Stimulated activated naive CD8-positive, alpha-beta T cell treated with anti-CD3 and anti-CD28 coated beads, Interleukin-15, amount 100 ng/mL, for 72 hours (primary cell): ENCODE measurements around the gene LRP1B.
"Not testable (repeated sequence)": the region's sequence is repeated elsewhere in the genome, so short reads cannot be mapped to it uniquely, and the experiment has no call there.

ENCODE experiments used
- ATAC-seq: fragments of 150-1000 bp; cut with Tn5 transposase; 2 replicates; pipeline ENCODE4 v1.10.0; 2021; ENCODE audit warnings: mild to moderate bottlenecking, moderate library complexity
- DNase-seq, 2 donors: peaks; one replicate each; pipeline ENCODE4 v3.0.0; 2021 to 2022
- H3K27ac Mint-ChIP-seq, 2 donors: one replicate each; pipeline ENCODE4 v1.8.0; 2022; ENCODE audit warnings: mild to moderate bottlenecking in 2 of 2, mixed read lengths in 2 of 2, moderate library complexity in 2 of 2
- H3K27me3 Mint-ChIP-seq: one replicate; pipeline ENCODE4 v1.8.0; 2022; ENCODE audit warnings: mixed read lengths
- H3K4me1 Mint-ChIP-seq: one replicate; pipeline ENCODE4 v1.8.0; 2022; ENCODE audit warnings: mild to moderate bottlenecking, mixed read lengths
- H3K4me3 Mint-ChIP-seq, 2 donors: one replicate each; pipeline ENCODE4 v1.8.0; 2022; ENCODE audit warnings: mild to moderate bottlenecking in 2 of 2, mixed read lengths in 2 of 2, moderate library complexity in 1 of 2
- H3K9me3 Mint-ChIP-seq, 2 donors: one replicate each; pipeline ENCODE4 v1.8.0; 2022; ENCODE audit warnings: mixed read lengths in 2 of 2

Gene LRP1B

GRCh38 chr2:142130111-142131009 lies 456 bp downstream of the LRP1B start:
- H3K27ac Mint-ChIP-seq: peak overlapping the region in 1 of 2 donors; percentile 42
- no peaks in the 10 kb centered on the region for H3K9me3 Mint-ChIP-seq
- H3K4me1 Mint-ChIP-seq: peaks cover 15% of the 10 kb centered on the region
- ATAC-seq: no peak
- H3K4me3 Mint-ChIP-seq: peak overlapping the region; percentile 72 to 76
- no peak for DNase-seq
- H3K27me3 Mint-ChIP-seq: peaks cover 36% of the 10 kb centered on the region

- Mint-ChIP-seq H3K9me3 (no peaks in the 10 kb centered on the region), H3K27ac (no peak overlapping the region), H3K27me3 (peaks cover 36% of the 10 kb centered on the region), H3K4me3 (no peak overlapping the region), H3K4me1 (peaks cover 15% of the 10 kb centered on the region)
- ATAC-seq: no peak
- no peak for DNase-seq
Measured at GRCh38 chr2:142128105-142128504, 2.7 kb downstream of the LRP1B start.

GRCh38 chr2:142127248-142127647 lies 3.6 kb downstream of the LRP1B start:
- DNase-seq (no peak), ATAC-seq (no peak)
- H3K27ac Mint-ChIP-seq: no peak overlapping the region
- H3K9me3 Mint-ChIP-seq: no peaks in the 10 kb centered on the region
- no peak overlapping the region for H3K4me3 Mint-ChIP-seq
- peaks cover 29% of the 10 kb centered on the region for H3K27me3 Mint-ChIP-seq
- peaks cover 15% of the 10 kb centered on the region for H3K4me1 Mint-ChIP-seq

GRCh38 chr2:142124706-142125105 lies 6.1 kb downstream of the LRP1B start:
- ATAC-seq: no peak
- Mint-ChIP-seq H3K4me3 (no peak overlapping the region), H3K9me3 (peaks cover 0 to 7% of the 10 kb centered on the region in 2 donors), H3K27ac (no peak overlapping the region), H3K27me3 (peaks cover 6% of the 10 kb centered on the region), H3K4me1 (no peaks in the 10 kb centered on the region)
- no peak for DNase-seq

- peaks cover 0 to 15% of the 10 kb centered on the region in 2 donors for H3K9me3 Mint-ChIP-seq
- no peaks in the 10 kb centered on the region for H3K27me3 Mint-ChIP-seq
- H3K27ac Mint-ChIP-seq: peak overlapping the region in 1 of 2 donors; percentile 75
- H3K4me1 Mint-ChIP-seq: no peaks in the 10 kb centered on the region
- no peak overlapping the region for H3K4me3 Mint-ChIP-seq
- ATAC-seq (no peak), DNase-seq (no peak)
Measured at GRCh38 chr2:142119347-142119746, 11.5 kb downstream of the LRP1B start.

GRCh38 chr2:142112757-142113221 lies 18.0 kb downstream of the LRP1B start:
- DNase-seq (no peak), ATAC-seq (no peak)
- no peak overlapping the region for H3K4me3 Mint-ChIP-seq
- no peaks in the 10 kb centered on the region for H3K27me3 Mint-ChIP-seq
- H3K9me3 Mint-ChIP-seq: peaks cover 0 to 16% of the 10 kb centered on the region in 2 donors
- H3K27ac Mint-ChIP-seq: no peak overlapping the region
- H3K4me1 Mint-ChIP-seq: no peaks in the 10 kb centered on the region

GRCh38 chr2:142104134-142104758 lies 26.6 kb downstream of the LRP1B start:
- ATAC-seq (no peak), DNase-seq (no peak)
- H3K27me3 Mint-ChIP-seq: no peaks in the 10 kb centered on the region
- H3K9me3 Mint-ChIP-seq: no peaks in the 10 kb centered on the region
- no peaks in the 10 kb centered on the region for H3K4me1 Mint-ChIP-seq
- no peak overlapping the region for H3K27ac Mint-ChIP-seq
- no peak overlapping the region for H3K4me3 Mint-ChIP-seq

GRCh38 chr2:142100970-142101369 lies 29.8 kb downstream of the LRP1B start:
- no peaks in the 10 kb centered on the region for H3K4me1 Mint-ChIP-seq
- DNase-seq (no peak), ATAC-seq (no peak)
- H3K27ac Mint-ChIP-seq: no peak overlapping the region
- no peak overlapping the region for H3K4me3 Mint-ChIP-seq
- H3K27me3 Mint-ChIP-seq: no peaks in the 10 kb centered on the region
- H3K9me3 Mint-ChIP-seq: no peaks in the 10 kb centered on the region

GRCh38 chr2:142100139-142100873 lies 30.5 kb downstream of the LRP1B start:
- DNase-seq (no peak), ATAC-seq (no peak)
- Mint-ChIP-seq H3K4me3 (no peak overlapping the region), H3K27me3 (no peaks in the 10 kb centered on the region), H3K27ac (no peak overlapping the region), H3K4me1 (no peaks in the 10 kb centered on the region), H3K9me3 (no peaks in the 10 kb centered on the region)

- no peaks in the 10 kb centered on the region for H3K27me3 Mint-ChIP-seq
- no peaks in the 10 kb centered on the region for H3K4me1 Mint-ChIP-seq
- no peak overlapping the region for H3K4me3 Mint-ChIP-seq
- H3K9me3 Mint-ChIP-seq: no peaks in the 10 kb centered on the region
- DNase-seq (no peak), ATAC-seq (no peak)
- no peak overlapping the region for H3K27ac Mint-ChIP-seq
Measured at GRCh38 chr2:142097711-142098110, 33.1 kb downstream of the LRP1B start.

GRCh38 chr2:142095647-142096046 lies 35.2 kb downstream of the LRP1B start:
- Mint-ChIP-seq H3K9me3 (no peaks in the 10 kb centered on the region), H3K27ac (no peak overlapping the region), H3K27me3 (no peaks in the 10 kb centered on the region), H3K4me1 (no peaks in the 10 kb centered on the region), H3K4me3 (no peak overlapping the region)
- ATAC-seq (no peak), DNase-seq (no peak)

GRCh38 chr2:142094233-142094632 lies 36.6 kb downstream of the LRP1B start:
- Mint-ChIP-seq H3K27ac (no peak overlapping the region), H3K4me1 (no peaks in the 10 kb centered on the region), H3K4me3 (no peak overlapping the region), H3K9me3 (peaks cover 0 to 3% of the 10 kb centered on the region in 2 donors), H3K27me3 (no peaks in the 10 kb centered on the region)
- ATAC-seq (no peak), DNase-seq (no peak)

GRCh38 chr2:142088058-142088568 lies 42.7 kb downstream of the LRP1B start:
- H3K9me3 Mint-ChIP-seq: peaks cover 15 to 21% of the 10 kb centered on the region in 2 donors
- DNase-seq: no peak
- no peaks in the 10 kb centered on the region for H3K27me3 Mint-ChIP-seq
- no peak overlapping the region for H3K4me3 Mint-ChIP-seq
- H3K4me1 Mint-ChIP-seq: no peaks in the 10 kb centered on the region
- no peak overlapping the region for H3K27ac Mint-ChIP-seq
- no peak for ATAC-seq

GRCh38 chr2:142087585-142087984 lies 43.2 kb downstream of the LRP1B start:
- ATAC-seq, H3K4me3 Mint-ChIP-seq, DNase-seq, H3K27me3 Mint-ChIP-seq, H3K4me1 Mint-ChIP-seq, H3K27ac Mint-ChIP-seq: not testable (repeated sequence)
- H3K9me3 Mint-ChIP-seq: peaks cover 15 to 21% of the 10 kb centered on the region in 2 donors

- Mint-ChIP-seq H3K27me3 (no peaks in the 10 kb centered on the region), H3K27ac (no peak overlapping the region), H3K4me1 (no peaks in the 10 kb centered on the region), H3K4me3 (no peak overlapping the region), H3K9me3 (peaks cover 15% of the 10 kb centered on the region in 2 donors)
- DNase-seq (no peak), ATAC-seq (no peak)
Measured at GRCh38 chr2:142082368-142082767, 48.4 kb downstream of the LRP1B start.
